ENCODE results near the gene GNG13.

GNG13 gene

GRCh38 chr16:787321-787966, 13.1 kb downstream of the GNG13 start:
- Mint-ChIP-seq H3K4me1 (no peaks in the 10 kb centered on the region), H3K27ac (no peak overlapping the region)

GRCh38 chr16:785563-786535, 14.7 kb downstream of the GNG13 start:
- Mint-ChIP-seq H3K9me3 (no peaks in the 10 kb centered on the region), H3K4me1 (no peaks in the 10 kb centered on the region), H3K36me3 (ENCODE audit: low read depth) (no peaks in the 10 kb centered on the region), H3K4me3 (peak overlapping the region; percentile 70 to 85 (median 75)), H3K27me3 (ENCODE audit: low read depth) (no peaks in the 10 kb centered on the region), H3K27ac (no peak overlapping the region)
- TF ChIP-seq CTCF (IDR thresholded peaks at IDR 0.05; ENCODE audit: unreplicated experiment in 3 of 3): peak; percentile 61 to 72 (median 63)

More at GRCh38 chr16:787321-787966, 13.1 kb downstream of the GNG13 start:
- Mint-ChIP-seq H3K27me3 (ENCODE audit: low read depth) (no peaks in the 10 kb centered on the region), H3K9me3 (no peaks in the 10 kb centered on the region), H3K4me3 (peak overlapping the region; percentile 86 to 87 (median 87)), H3K36me3 (ENCODE audit: low read depth) (peaks cover 9% of the 10 kb centered on the region)
- no peak for TF ChIP-seq CTCF (IDR thresholded peaks at IDR 0.05; ENCODE audit: unreplicated experiment in 3 of 3)

- Mint-ChIP-seq H3K9me3 (no peaks in the 10 kb centered on the region), H3K27me3 (ENCODE audit: low read depth) (no peaks in the 10 kb centered on the region), H3K4me3 (no peak overlapping the region), H3K27ac (no peak overlapping the region), H3K36me3 (ENCODE audit: low read depth) (no peaks in the 10 kb centered on the region), H3K4me1 (no peaks in the 10 kb centered on the region)
- TF ChIP-seq CTCF (IDR thresholded peaks at IDR 0.05; ENCODE audit: unreplicated experiment in 3 of 3): no peak
These were observed 16.1 kb downstream of the GNG13 start for GRCh38 chr16:784431-784830.

GRCh38 chr16:783404-784161, 17.0 kb downstream of the GNG13 start:
- no peak overlapping the region for H3K27ac Mint-ChIP-seq
- no peak overlapping the region for H3K4me3 Mint-ChIP-seq
- H3K9me3 Mint-ChIP-seq: no peaks in the 10 kb centered on the region
- H3K4me1 Mint-ChIP-seq: no peaks in the 10 kb centered on the region
- H3K36me3 Mint-ChIP-seq (ENCODE audit: low read depth): no peaks in the 10 kb centered on the region
- H3K27me3 Mint-ChIP-seq (ENCODE audit: low read depth): no peaks in the 10 kb centered on the region
- no peak for TF ChIP-seq CTCF (IDR thresholded peaks at IDR 0.05; ENCODE audit: unreplicated experiment in 3 of 3)

- Mint-ChIP-seq H3K9me3 (no peaks in the 10 kb centered on the region), H3K36me3 (ENCODE audit: low read depth) (no peaks in the 10 kb centered on the region), H3K27ac (no peak overlapping the region), H3K4me3 (no peak overlapping the region), H3K4me1 (no peaks in the 10 kb centered on the region), H3K27me3 (ENCODE audit: low read depth) (peaks cover 1% of the 10 kb centered on the region)
- no peak for TF ChIP-seq CTCF (IDR thresholded peaks at IDR 0.05; ENCODE audit: unreplicated experiment in 3 of 3)
These were observed 17.6 kb downstream of the GNG13 start for GRCh38 chr16:782766-783403.
